Glutamatergic neuron (in vitro differentiated cells): ENCODE measurements around the gene CFAP20DC. TPM values are rescaled to one million over a fixed set of nuclear protein-coding genes. Genes with fewer than 3 reads are reported as not detected.

ENCODE experiments used
- DNase-seq: peaks from one replicate; pipeline ENCODE4 v3.0.0; 2022
- H3K27ac Mint-ChIP-seq: one replicate; pipeline ENCODE4 v1.8.0; 2020; ENCODE audit warnings: mild to moderate bottlenecking, mixed read lengths, inconsistent platforms; ENCODE audit not compliant: unreplicated experiment
- H3K27me3 Mint-ChIP-seq: one replicate; pipeline ENCODE4 v1.8.0; 2020; ENCODE audit warnings: mild to moderate bottlenecking, moderate library complexity, mixed read lengths, inconsistent platforms; ENCODE audit not compliant: unreplicated experiment
- H3K36me3 Mint-ChIP-seq: one replicate; pipeline ENCODE4 v1.8.0; 2020; ENCODE audit warnings: mild to moderate bottlenecking, mixed read lengths, inconsistent platforms; ENCODE audit not compliant: unreplicated experiment
- H3K4me1 Mint-ChIP-seq: one replicate; pipeline ENCODE4 v1.8.0; 2020; ENCODE audit warnings: mild to moderate bottlenecking, low read depth, mixed read lengths, inconsistent platforms; ENCODE audit not compliant: unreplicated experiment
- H3K4me3 Mint-ChIP-seq: one replicate; pipeline ENCODE4 v1.8.0; 2020; ENCODE audit warnings: mild to moderate bottlenecking, mixed read lengths, inconsistent platforms; ENCODE audit not compliant: unreplicated experiment
- H3K9me3 Mint-ChIP-seq: one replicate; pipeline ENCODE4 v1.8.0; 2020; ENCODE audit warnings: mild to moderate bottlenecking, moderate library complexity, mixed read lengths, inconsistent platforms; ENCODE audit not compliant: unreplicated experiment
- CTCF ChIP-seq: fragments of 200-600 bp; sonication (generic); IDR thresholded peaks from one replicate; pipeline ENCODE4 v1.5.0; 2021; ENCODE audit not compliant: partially characterized antibody, unreplicated experiment
- total RNA-seq: library from RNA; stranded (reverse); fragmentation: NEBNext Ultra II Directional; extraction: Animal tissue kit (Norgen Biotek cat#: 25700); gene quantifications from one replicate; pipeline ENCODE4 v1.2.1, GENCODE V29; 2021; ENCODE audit not compliant: unreplicated experiment

CFAP20DC gene
- total RNA-seq, 1 donor from 2014 or later = 8.4 TPM

- DNase-seq = no peak
- H3K9me3 Mint-ChIP-seq = no peaks in the 10 kb centered on the region
- H3K4me3 Mint-ChIP-seq = no peak overlapping the region
- H3K27me3 Mint-ChIP-seq = no peaks in the 10 kb centered on the region
- H3K4me1 Mint-ChIP-seq = peaks cover 3% of the 10 kb centered on the region
- no peak for TF ChIP-seq CTCF
- no peaks in the 10 kb centered on the region for H3K36me3 Mint-ChIP-seq
- no peak overlapping the region for H3K27ac Mint-ChIP-seq
These were observed 297.8 kb downstream of the CFAP20DC start for GRCh38 chr3:58751882-58752567.

- Mint-ChIP-seq H3K36me3 (no peaks in the 10 kb centered on the region), H3K27ac (no peak overlapping the region), H3K4me1 (peaks cover 3% of the 10 kb centered on the region), H3K9me3 (no peaks in the 10 kb centered on the region), H3K27me3 (no peaks in the 10 kb centered on the region), H3K4me3 (no peak overlapping the region)
- no peak for TF ChIP-seq CTCF
- DNase-seq = no peak
These were observed 298.6 kb downstream of the CFAP20DC start for GRCh38 chr3:58751235-58751634.

- no peaks in the 10 kb centered on the region for H3K36me3 Mint-ChIP-seq
- DNase-seq = no peak
- no peak for TF ChIP-seq CTCF
- no peaks in the 10 kb centered on the region for H3K27me3 Mint-ChIP-seq
- H3K27ac Mint-ChIP-seq = no peak overlapping the region
- H3K4me3 Mint-ChIP-seq = no peak overlapping the region
- peaks cover 3% of the 10 kb centered on the region for H3K4me1 Mint-ChIP-seq
- no peaks in the 10 kb centered on the region for H3K9me3 Mint-ChIP-seq
These were observed 299.9 kb downstream of the CFAP20DC start for GRCh38 chr3:58749948-58750347.

GRCh38 chr3:58748024-58748423, 301.8 kb downstream of the CFAP20DC start:
- no peak for DNase-seq
- no peak overlapping the region for H3K4me3 Mint-ChIP-seq

More at GRCh38 chr3:58748024-58748423, 301.8 kb downstream of the CFAP20DC start:
- Mint-ChIP-seq H3K9me3 (no peaks in the 10 kb centered on the region), H3K27ac (no peak overlapping the region), H3K27me3 (no peaks in the 10 kb centered on the region), H3K36me3 (no peaks in the 10 kb centered on the region), H3K4me1 (peaks cover 3% of the 10 kb centered on the region)
- TF ChIP-seq CTCF = no peak
